ENCODE data around the gene CA5A. TPM values are rescaled to one million over a fixed set of nuclear protein-coding genes. Genes with fewer than 3 reads are reported as not detected.

Gene CA5A
- total and polyA plus RNA-seq, 2 of the 13 experiments (the other 11 are each of a cell fraction or from before 2014, with no cell fraction given), result 66.8 to 106 TPM

- TF ChIP-seq ZUFSP (CRISPR knock-in tag; IDR thresholded peaks at IDR 0.05; ENCODE audit: borderline replicate concordance) (no peak), ZNF484 (CRISPR knock-in tag; IDR thresholded peaks at IDR 0.05; ENCODE audit: borderline replicate concordance, low read depth) (no peak), ZNF558 (CRISPR knock-in tag; IDR thresholded peaks at IDR 0.05; ENCODE audit: borderline replicate concordance) (no peak), SMAD1 (CRISPR knock-in tag; IDR thresholded peaks at IDR 0.05; ENCODE audit: borderline replicate concordance, low read depth) (no peak), THAP7 (CRISPR knock-in tag; IDR thresholded peaks at IDR 0.05) (no peak), NR2F1 (CRISPR knock-in tag; IDR thresholded peaks at IDR 0.05) (peak; percentile 68 to 96), HNF4A (CRISPR knock-in tag; IDR thresholded peaks at IDR 0.05) (peak; percentile 59), ZSCAN9 (CRISPR knock-in tag; IDR thresholded peaks at IDR 0.05; ENCODE audit: borderline replicate concordance) (0 out of 2 replicates have a peak, but pooled peaks have one; percentile 33), ZHX1 (CRISPR knock-in tag; IDR thresholded peaks at IDR 0.05; ENCODE audit: low read depth) (peak; percentile 41; the same call in 1 of the 2 replicates), ZNF383 (CRISPR knock-in tag; IDR thresholded peaks at IDR 0.05; ENCODE audit: borderline replicate concordance) (no peak), CERS6 (CRISPR knock-in tag; IDR thresholded peaks at IDR 0.05) (no peak), FOXK1 (CRISPR knock-in tag; IDR thresholded peaks at IDR 0.05; ENCODE audit: borderline replicate concordance, low read depth) (peak; percentile 36; the same call in 1 of the 2 replicates), GATAD2A (CRISPR knock-in tag; IDR thresholded peaks at IDR 0.05) (peak; percentile 55), CBFB (CRISPR knock-in tag; IDR thresholded peaks at IDR 0.05) (peak; percentile 84; the same call in 1 of the 2 replicates), CREB1 (IDR thresholded peaks at IDR 0.05) (no peak), CREB1 (CRISPR knock-in tag; IDR thresholded peaks at IDR 0.05) (peak; percentile 32; the same call in 1 of the 2 replicates), RBFOX2 (IDR thresholded peaks at IDR 0.05; ENCODE audit: low read depth, low read length) (no peak)
Measured at GRCh38 chr16:87948119-87948545, 11.8 kb upstream of the CA5A start (continued).
